Kidney epithelial cell (primary cell): ENCODE measurements around the gene ADGB. TPM values are rescaled to one million over a fixed set of nuclear protein-coding genes. Genes with fewer than 3 reads are reported as not detected.

Experiments
- DNase-seq: peaks from one replicate; pipeline ENCODE4 v3.0.0-alpha.2; 2010; ENCODE audit warnings: low read depth
- H3K27me3 ChIP-seq: 2 replicates; pipeline ENCODE4 v1.6.0; 2011; ENCODE audit warnings: low read length; ENCODE audit not compliant: control insufficient read depth, insufficient read depth
- H3K36me3 ChIP-seq: 2 replicates; pipeline ENCODE4 v1.5.1; 2011; ENCODE audit warnings: low read length; ENCODE audit not compliant: control insufficient read depth, insufficient read depth
- H3K4me3 ChIP-seq: 2 replicates; pipeline ENCODE4 v1.5.1; 2011; ENCODE audit warnings: low read depth, mild to moderate bottlenecking, control low read depth, low read length
- CTCF ChIP-seq: IDR thresholded peaks from 2 replicates; pipeline ENCODE4 v1.5.1; 2011; ENCODE audit warnings: mild to moderate bottlenecking, moderate library complexity, low read length, control low read depth, inconsistent platforms; ENCODE audit not compliant: insufficient read depth, poor library complexity, severe bottlenecking
- total RNA-seq: library from RNA; depleted of rRNA; stranded (reverse); fragments of >200 nt; gene quantifications from 2 replicates; pipeline ENCODE4 v1.2.3, GENCODE V29; 2015

ADGB gene
- total RNA-seq, 1 donor from 2014 or later, result not detected

DNA sequence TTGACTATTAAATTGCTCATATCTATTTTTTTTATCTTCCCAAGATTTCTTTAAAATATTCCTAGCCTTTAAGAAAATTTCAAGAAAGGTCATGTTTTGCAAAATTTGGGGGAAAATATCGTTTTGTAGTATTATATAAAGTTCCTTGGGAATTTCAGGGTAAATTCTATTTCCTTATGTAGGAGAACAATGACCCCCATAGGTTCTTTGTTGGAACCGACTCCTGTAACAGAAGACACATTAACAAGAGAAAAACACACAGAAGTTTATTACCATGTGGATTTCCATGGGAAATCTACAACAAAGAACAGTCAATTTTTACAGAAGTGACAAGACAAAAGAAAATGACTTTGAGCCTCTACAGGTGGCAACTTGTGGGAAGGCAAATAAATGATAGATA lies 68.1 kb downstream of the ADGB start:
- no peak for DNase-seq
- H3K4me3 ChIP-seq, result no peak overlapping the region
- no peak for TF ChIP-seq CTCF
- H3K36me3 ChIP-seq, result no peaks in the 10 kb centered on the region
- H3K27me3 ChIP-seq, result no peaks in the 10 kb centered on the region

DNA sequence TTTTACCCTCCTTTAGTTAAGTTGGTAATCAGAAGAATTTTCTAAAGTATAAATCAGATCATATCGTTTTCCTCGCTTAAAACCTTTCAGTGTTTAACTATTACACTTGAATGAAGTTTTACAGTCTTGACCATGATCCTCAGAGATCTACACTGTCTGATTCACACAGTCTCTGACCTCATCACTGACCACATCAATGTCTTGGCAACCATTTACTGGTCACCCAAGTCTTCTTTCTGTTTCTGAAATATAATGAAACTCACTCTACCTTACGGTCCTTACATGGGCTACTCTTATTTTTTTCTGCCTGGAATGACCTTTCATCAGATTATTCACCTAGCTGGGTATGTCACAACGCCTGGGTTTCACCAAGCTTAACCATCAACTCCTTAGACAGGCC lies 71.4 kb downstream of the ADGB start:
- Histone ChIP-seq H3K27me3 (no peaks in the 10 kb centered on the region), H3K36me3 (no peaks in the 10 kb centered on the region), H3K4me3 (no peak overlapping the region)
- no peak for TF ChIP-seq CTCF
- peak; percentile 5 for DNase-seq

DNA sequence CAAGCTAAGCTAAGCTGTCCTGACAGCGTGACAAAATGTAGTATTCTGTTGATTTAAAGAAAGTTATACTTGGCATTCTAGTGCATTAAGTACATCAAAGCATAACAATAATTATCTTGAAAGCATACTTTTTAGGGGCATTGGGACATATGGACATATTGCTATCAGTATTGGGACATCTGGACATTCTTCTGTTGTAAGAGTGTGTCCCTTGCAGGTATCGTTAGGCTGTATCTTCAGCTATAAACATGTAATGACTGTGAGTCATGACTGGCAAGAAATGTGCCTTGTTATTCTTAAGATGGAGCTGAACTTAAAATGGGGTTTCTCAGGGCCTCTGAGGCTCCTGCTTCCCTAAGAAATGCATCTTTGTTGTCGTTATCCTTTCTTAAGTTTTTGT lies 74.3 kb downstream of the ADGB start:
- Histone ChIP-seq H3K4me3 (no peak overlapping the region), H3K36me3 (no peaks in the 10 kb centered on the region), H3K27me3 (no peaks in the 10 kb centered on the region)
- no peak for TF ChIP-seq CTCF
- no peak for DNase-seq

DNA sequence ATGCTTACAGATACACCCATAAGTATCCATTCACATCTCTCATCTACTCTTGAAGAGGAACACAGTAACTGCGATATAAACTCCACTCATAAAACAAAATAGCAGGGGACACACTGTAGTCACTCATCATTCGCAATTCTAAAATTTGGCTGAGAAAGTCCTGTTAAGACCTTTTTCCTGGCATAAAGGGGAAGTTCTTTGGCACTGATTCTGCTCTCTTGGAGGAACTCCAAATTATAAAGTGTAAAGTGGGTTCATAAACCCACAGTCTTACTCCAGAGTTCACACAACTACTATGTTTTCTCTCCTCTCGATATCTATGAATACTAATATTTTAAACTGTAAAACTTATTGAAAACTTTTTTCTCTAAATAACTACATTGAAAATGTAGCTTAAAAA lies 80.6 kb downstream of the ADGB start:
- Histone ChIP-seq H3K4me3 (no peak overlapping the region), H3K36me3 (no peaks in the 10 kb centered on the region), H3K27me3 (no peaks in the 10 kb centered on the region)
- TF ChIP-seq CTCF, result no peak
- DNase-seq, result no peak

DNA sequence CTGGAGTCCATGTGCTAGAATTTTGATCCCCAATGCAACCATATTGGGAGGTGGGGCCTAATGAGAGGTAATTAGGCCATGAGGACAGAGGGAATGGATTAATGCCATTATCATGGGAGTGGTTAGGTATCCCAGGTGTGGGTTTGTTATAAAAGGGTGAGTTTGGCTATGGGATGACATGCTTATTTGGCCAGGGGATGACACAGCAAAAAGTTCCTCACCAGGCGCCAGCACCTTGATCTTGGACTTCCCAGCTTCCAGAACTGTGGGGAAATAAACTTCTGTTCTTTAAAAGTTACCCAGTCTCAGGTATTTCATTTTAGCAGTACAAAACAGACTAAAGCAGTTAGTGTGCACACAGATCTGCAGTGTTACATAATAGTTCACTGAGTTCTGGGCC lies 84.1 kb downstream of the ADGB start:
- no peak overlapping the region for H3K4me3 ChIP-seq
- H3K27me3 ChIP-seq, result no peaks in the 10 kb centered on the region
- H3K36me3 ChIP-seq, result no peaks in the 10 kb centered on the region
- no peak for DNase-seq
- TF ChIP-seq CTCF, result no peak

- no peaks in the 10 kb centered on the region for H3K36me3 ChIP-seq
- no peak for DNase-seq
- H3K27me3 ChIP-seq, result no peaks in the 10 kb centered on the region
- TF ChIP-seq CTCF, result no peak
- no peak overlapping the region for H3K4me3 ChIP-seq
Observed at GRCh38 chr6:146689806-146690205, 91.0 kb downstream of the ADGB start.
